ENCODE measurements around the gene SLC6A17.

GRCh38 chr1:110173466-110174105, 23.3 kb downstream of the SLC6A17 start:
- no peak for TF ChIP-seq CTCF (IDR thresholded peaks at IDR 0.05)
- TF ChIP-seq ZFX (IDR thresholded peaks at IDR 0.05; ENCODE audit: borderline replicate concordance): no peak

All from 22Rv1 (cell line).